Midbrain (tissue), 1 donor: ENCODE results near the gene SYNE3.

ENCODE experiments used
- DNase-seq: peaks from one replicate; lab custom pipeline; 2025; lab: John Stamatoyannopoulos, UW

SYNE3 gene

GRCh38 chr14:95516554-95517181 is at the start of gene SYNE3:
SYNE3 (minus strand) TSS chr14:95516650; CDS start chr14:95475821, 40,829 bp downstream.
- DNase-seq, result peak; percentile 12

- DNase-seq, result no peak
These were observed 47.6 kb upstream of the SYNE3 start for GRCh38 chr14:95564060-95564459.

GRCh38 chr14:95562892-95563685 is 46.6 kb upstream of the SYNE3 start:
- no peak for DNase-seq

GRCh38 chr14:95561001-95561412 is 44.6 kb upstream of the SYNE3 start:
- DNase-seq, result peak; percentile 79

- DNase-seq, result no peak
These were observed 42.8 kb upstream of the SYNE3 start for GRCh38 chr14:95559203-95559602.

GRCh38 chr14:95557832-95558231 is 41.4 kb upstream of the SYNE3 start:
- no peak for DNase-seq

- DNase-seq, result no peak
These were observed 40.8 kb upstream of the SYNE3 start for GRCh38 chr14:95557291-95557690.

GRCh38 chr14:95555053-95555452 is 38.6 kb upstream of the SYNE3 start:
- DNase-seq, result no peak

- no peak for DNase-seq
These were observed 36.7 kb upstream of the SYNE3 start for GRCh38 chr14:95553141-95553540.

- no peak for DNase-seq
These were observed 35.0 kb upstream of the SYNE3 start for GRCh38 chr14:95551435-95551834.

- no peak for DNase-seq
These were observed 33.5 kb upstream of the SYNE3 start for GRCh38 chr14:95549656-95550585.

GRCh38 chr14:95548328-95548929 is 32.0 kb upstream of the SYNE3 start:
- DNase-seq, result no peak

- DNase-seq, result no peak
These were observed 31.3 kb upstream of the SYNE3 start for GRCh38 chr14:95547626-95548327.

GRCh38 chr14:95547272-95547625 is 30.8 kb upstream of the SYNE3 start:
- DNase-seq, result no peak

- DNase-seq, result no peak
These were observed 29.2 kb upstream of the SYNE3 start for GRCh38 chr14:95545515-95546168.

GRCh38 chr14:95544588-95544987 is 28.1 kb upstream of the SYNE3 start:
- DNase-seq, result no peak

GRCh38 chr14:95543021-95543420 is 26.6 kb upstream of the SYNE3 start:
- DNase-seq, result no peak

GRCh38 chr14:95541932-95542930 is 25.8 kb upstream of the SYNE3 start:
- no peak for DNase-seq

GRCh38 chr14:95541346-95541745 is 24.9 kb upstream of the SYNE3 start:
- DNase-seq, result no peak
